GM19035 (cell line): Measurements from ENCODE around the gene NDFIP2.

Experiments
- ATAC-seq: cut with Tn5 transposase; IDR thresholded peaks from one replicate; pipeline ENCODE4 v1.9.1; 2021; ENCODE audit not compliant: unreplicated experiment

Gene NDFIP2

DNA sequence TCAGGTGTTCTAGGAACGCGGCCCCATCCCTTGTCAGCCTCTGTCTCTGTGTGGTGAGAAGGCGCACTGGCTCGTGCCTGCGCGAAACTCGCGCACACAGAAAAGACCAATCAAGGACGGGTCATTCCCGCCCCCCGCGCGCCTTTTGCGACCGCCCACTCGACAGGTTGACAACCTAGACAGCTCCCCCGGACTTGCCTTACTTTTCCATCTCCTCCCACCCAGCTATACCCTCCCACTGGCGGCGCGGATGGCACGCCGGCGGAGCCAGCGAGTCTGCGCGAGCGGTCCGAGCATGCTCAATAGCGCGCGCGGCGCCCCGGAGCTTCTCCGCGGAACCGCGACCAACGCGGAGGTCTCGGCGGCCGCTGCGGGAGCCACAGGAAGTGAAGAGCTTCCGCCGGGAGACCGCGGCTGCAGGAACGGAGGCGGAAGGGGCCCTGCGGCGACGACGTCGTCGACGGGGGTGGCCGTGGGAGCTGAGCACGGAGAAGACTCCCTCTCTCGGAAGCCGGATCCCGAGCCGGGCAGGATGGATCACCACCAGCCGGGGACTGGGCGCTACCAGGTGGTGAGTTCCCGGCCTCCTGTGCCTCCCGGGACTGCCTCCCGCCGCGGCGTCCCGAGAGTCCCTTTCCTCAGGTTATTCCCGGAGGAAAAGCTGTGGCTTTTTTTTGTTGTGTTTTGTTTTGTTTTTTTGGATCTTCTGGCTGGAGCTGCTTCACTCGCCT lies at the start of gene NDFIP2:
Gene NDFIP2 (plus strand): TSS at position 202 of the 731 bp plus-strand sequence. CDS start 49 bp downstream, at position 251.
- peak; percentile 89 for ATAC-seq

GRCh38 chr13:79432086-79432485 lies 48.9 kb upstream of the NDFIP2 start:
- no peak for ATAC-seq

GRCh38 chr13:79432992-79433391 lies 48.0 kb upstream of the NDFIP2 start:
- no peak for ATAC-seq

DNA sequence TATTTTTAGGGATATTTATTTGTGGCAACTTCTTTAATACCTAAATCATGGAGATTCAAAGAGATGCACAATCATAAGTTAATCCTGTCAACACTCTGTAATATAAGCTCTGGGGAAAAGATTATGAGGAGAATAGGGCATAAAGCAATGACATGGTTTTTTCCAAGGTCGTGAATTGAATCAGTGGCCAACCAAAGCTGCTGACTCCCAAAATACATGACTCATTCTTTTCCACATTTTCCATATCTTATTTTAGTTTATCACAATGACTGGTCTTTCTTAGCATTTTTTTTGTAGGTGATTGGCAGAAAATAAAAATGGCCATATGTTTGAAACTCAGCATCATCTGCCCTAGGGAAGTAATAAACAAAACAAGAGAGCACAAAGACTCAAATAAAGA lies 46.4 kb upstream of the NDFIP2 start:
- ATAC-seq, result no peak

DNA sequence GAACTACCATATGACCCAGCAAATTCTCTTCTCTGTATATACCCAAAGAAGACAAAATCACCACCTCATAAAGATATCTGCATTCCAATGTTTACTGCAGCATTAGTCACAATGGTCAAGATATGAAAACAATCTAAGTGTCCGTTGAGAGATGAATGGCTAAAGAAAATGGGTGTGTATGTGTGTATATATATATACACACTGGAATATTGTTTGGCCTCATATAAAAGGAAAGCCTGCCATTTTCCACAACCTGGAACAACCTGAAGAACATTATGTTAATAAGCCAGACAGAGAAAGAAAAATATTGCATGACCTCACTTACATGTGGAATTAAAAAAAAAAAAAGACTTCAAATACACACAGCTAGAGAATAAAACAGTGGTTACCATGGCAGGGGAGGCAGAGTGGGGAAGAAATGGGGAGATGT lies 45.4 kb upstream of the NDFIP2 start:
- ATAC-seq, result no peak

DNA sequence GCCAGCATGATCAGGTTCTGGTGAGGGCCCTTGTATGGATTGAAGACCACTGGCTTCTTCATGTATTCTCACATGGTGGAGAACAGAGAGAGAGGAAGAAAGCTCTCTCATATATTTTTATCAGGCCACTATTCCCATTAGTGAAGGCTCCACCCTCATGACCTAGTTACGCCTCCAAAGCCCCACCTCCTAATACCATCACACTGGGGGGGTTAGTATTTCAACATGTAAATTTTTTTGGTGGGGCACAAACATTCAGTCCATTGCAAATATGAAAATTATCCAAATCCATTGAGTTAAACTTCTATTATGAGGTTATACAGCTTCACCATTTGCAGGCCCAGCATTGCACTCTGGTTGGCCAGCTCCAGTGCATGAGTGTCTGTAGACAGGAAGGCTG lies 41.7 kb upstream of the NDFIP2 start:
- no peak for ATAC-seq

- ATAC-seq, result no peak
Measured at GRCh38 chr13:79440958-79441528, 39.9 kb upstream of the NDFIP2 start.

- ATAC-seq, result no peak
Measured at GRCh38 chr13:79442221-79442620, 38.7 kb upstream of the NDFIP2 start.

DNA sequence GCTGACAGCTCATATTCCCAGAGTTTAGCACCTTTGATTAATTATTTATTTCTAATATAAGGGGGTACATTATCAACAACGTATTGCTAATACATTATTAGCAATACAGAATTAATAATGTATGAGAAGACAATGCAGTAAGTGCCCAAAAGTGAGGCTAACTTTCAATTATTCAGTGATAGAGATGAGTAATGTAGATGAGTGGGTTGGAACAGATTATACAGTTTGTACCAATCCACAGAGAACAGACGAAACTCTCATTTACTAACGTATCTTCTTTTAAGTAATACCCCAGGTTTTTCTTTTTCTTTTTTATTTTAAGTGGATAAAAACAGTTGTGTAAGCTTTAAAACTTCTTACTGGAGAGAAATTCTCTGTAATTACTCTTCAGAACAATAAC lies 38.2 kb upstream of the NDFIP2 start:
- no peak for ATAC-seq

DNA sequence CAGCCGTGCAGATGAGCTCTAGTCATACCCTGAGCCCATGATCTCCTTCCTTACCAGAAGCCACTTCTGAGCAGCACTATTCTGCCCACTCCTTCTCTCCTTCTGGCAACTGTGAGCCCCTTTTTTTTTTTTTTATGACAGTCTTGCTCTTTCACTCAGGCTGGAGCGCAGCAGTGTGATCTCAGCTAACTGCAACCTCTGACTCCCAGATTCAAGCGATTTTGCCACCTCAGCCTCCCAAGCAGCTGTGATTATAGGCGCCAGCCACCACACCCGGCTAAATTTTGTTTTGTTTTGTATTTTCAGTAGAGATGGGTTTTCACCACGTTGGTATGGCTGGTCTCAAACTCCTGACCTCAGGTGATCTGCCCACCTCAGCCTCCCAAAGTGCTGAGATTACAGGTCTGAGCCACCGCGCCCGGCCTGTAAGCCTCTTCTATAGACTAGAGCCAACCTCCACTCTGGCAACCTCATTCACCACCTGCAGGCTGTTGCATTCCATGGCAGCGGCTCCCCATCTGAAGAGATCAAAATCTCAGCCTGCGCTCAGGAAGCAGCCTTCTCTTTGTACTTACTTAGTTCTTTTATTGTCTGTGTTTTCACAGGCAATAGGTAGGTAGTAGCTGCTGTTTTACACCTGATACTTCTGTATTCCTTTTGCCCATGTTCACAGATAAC lies 34.8 kb upstream of the NDFIP2 start:
- no peak for ATAC-seq

DNA sequence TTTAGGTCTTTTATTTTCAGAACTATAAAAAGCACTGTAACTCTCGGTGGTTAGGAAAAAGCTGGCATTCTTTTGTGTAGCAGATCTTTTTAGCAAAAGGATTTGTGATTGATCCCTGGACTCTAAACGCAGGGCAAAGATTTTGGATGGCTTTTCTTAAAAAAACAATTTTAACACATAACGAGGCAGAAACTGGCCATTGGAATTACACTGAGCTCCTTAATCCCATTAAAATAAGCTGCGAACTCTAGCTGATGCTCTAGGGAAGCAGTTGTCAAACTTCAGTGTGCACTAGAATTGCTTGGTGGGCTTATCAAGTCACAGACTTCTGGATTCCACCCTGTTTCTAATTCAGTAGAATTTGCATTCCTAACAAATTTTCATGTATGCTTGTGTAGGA lies 33.8 kb upstream of the NDFIP2 start:
- no peak for ATAC-seq

GRCh38 chr13:79447741-79448140 lies 33.2 kb upstream of the NDFIP2 start:
- no peak for ATAC-seq

- ATAC-seq, result no peak
Measured at GRCh38 chr13:79448413-79448812, 32.5 kb upstream of the NDFIP2 start.

GRCh38 chr13:79450110-79450509 lies 30.8 kb upstream of the NDFIP2 start:
- ATAC-seq, result no peak

DNA sequence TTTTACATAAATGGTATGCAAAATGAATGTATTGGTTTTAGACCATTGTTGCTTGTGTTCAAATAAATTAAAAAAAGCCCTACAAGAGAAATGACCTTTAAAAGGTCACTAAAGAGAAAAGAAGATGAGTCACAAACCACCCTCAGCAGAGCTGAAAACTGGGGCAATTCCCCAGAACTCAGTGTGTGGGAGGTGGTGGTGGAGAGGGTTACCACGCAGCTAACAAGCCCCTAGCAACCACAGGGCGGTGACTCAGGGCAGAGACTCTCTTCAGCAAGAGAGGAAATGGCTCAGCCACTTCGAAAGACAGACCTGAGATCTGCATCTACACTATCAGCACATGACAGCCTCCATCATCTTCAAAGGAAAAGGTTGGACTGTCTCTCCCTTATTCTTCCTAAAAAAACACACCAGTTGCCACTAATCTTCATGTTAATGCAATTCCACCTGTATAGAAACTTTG lies 29.4 kb upstream of the NDFIP2 start:
- peak; percentile 99 for ATAC-seq

DNA sequence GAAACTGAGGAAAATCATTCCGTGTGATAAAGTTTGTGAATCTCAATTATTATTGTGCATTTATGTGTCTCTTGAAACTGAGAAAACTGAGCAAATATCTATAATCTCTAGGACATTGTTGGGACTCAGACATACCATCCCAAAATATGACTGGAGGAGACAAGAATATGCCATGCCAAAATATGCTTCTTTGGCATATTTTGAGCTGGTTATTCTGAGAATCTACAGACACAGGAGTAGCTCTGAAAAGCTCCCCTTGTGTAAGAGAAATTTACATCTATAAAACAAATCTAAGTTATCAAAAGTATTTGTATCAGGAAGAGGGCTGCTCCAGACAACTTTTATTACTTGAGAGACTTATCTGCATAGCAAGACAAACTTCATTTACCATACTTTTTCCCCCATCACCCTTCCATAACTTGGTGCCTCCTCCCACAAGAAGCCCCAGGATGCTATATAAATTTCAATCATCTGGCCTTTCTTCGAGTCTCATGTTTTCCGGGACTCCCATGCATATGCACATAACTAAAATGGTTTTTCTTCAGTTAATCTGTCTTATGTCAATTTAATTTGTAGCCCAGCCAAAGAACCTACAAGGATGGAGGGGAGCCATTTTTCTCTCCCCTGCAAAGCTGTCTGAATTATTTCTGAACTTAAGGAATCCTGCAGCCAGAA lies 28.6 kb upstream of the NDFIP2 start:
- ATAC-seq, result no peak

- ATAC-seq, result no peak
Measured at GRCh38 chr13:79455331-79455730, 25.6 kb upstream of the NDFIP2 start.

GRCh38 chr13:79456051-79456450 lies 24.9 kb upstream of the NDFIP2 start:
- no peak for ATAC-seq

GRCh38 chr13:79456656-79457365 lies 24.1 kb upstream of the NDFIP2 start:
- ATAC-seq, result peak; percentile 27

DNA sequence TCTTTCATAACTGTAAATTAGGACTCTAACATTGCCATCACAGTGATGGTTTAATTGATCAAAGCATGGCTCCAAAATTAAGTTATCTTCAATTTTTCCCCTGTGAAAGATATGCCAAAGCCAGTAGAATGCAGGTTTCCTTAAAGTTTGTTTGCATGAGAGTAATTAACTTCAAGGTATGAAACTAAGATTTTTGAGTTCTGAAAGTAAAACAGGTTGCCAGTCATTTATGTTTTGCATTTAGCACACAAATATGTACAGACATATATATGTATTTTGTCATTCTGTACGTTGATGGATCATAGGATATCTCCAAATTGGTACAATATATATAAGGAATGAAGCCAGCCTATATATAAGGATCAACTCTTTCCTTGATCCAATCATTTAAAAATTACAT lies 23.6 kb upstream of the NDFIP2 start:
- peak; percentile 56 for ATAC-seq

- no peak for ATAC-seq
Measured at GRCh38 chr13:79457948-79458347, 23.0 kb upstream of the NDFIP2 start.
